Measurements from ENCODE around the gene MFSD6. TPM values are rescaled to one million over a fixed set of nuclear protein-coding genes. Genes with fewer than 3 reads are reported as not detected.

MFSD6 gene
- total and polyA plus RNA-seq, 2 experiments from 2014 or later: 0.62 to 1.5 TPM

DNA sequence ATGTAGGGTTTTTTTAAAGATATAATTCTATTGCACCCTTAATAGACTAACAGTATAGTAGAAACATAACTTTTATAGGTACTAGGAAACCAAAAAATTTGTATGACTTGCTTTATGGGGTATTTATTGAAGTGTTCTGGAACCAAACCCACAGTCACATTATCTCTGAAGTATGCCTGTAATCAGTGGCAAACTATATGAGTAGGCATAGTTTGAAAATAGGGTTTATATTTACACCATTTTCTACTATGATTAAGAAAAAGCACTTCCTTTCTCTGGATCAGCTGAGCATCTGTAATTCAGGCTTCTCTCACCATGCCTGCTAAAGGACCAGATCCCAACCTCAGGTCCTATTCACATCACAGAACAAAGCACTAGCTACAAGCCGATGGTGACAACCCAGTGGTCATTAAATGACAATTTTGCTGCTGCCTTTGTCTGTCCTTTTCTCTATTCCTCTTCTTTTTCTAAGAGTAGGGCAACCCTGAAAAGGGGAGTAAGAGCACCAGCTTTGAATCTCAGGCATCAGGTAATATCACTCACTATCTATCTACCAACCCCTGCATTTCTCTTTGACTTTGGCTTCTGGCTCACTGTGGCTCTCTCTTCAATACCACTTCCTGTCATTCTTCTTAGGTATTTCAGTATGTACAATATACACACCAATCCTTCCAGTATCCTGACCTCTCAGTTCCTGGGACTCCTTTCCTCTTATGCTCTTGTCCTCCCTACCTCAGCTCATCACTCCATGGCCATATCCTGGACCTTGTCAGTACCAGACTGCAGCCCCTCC, 112.0 kb downstream of the MFSD6 start:
- H3K27me3 ChIP-seq: no peaks in the 10 kb centered on the region
- H3K36me3 ChIP-seq: no peaks in the 10 kb centered on the region
- no peak overlapping the region for H3K4me3 ChIP-seq
- no peak overlapping the region for H3K27ac ChIP-seq
- no peaks in the 10 kb centered on the region for H3K4me1 ChIP-seq (ENCODE audit: low read depth)
- H3K9me3 ChIP-seq (ENCODE audit: low read depth): no peaks in the 10 kb centered on the region
- DNase-seq (ENCODE audit: low read depth in 1 of 2, low spot score in 1 of 2): no peak
- TF ChIP-seq, protein P1, sequence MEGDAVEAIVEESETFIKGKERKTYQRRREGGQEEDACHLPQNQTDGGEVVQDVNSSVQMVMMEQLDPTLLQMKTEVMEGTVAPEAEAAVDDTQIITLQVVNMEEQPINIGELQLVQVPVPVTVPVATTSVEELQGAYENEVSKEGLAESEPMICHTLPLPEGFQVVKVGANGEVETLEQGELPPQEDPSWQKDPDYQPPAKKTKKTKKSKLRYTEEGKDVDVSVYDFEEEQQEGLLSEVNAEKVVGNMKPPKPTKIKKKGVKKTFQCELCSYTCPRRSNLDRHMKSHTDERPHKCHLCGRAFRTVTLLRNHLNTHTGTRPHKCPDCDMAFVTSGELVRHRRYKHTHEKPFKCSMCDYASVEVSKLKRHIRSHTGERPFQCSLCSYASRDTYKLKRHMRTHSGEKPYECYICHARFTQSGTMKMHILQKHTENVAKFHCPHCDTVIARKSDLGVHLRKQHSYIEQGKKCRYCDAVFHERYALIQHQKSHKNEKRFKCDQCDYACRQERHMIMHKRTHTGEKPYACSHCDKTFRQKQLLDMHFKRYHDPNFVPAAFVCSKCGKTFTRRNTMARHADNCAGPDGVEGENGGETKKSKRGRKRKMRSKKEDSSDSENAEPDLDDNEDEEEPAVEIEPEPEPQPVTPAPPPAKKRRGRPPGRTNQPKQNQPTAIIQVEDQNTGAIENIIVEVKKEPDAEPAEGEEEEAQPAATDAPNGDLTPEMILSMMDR (IDR thresholded peaks at IDR 0.05; ENCODE audit: low read depth, low read length): no peak

DNA sequence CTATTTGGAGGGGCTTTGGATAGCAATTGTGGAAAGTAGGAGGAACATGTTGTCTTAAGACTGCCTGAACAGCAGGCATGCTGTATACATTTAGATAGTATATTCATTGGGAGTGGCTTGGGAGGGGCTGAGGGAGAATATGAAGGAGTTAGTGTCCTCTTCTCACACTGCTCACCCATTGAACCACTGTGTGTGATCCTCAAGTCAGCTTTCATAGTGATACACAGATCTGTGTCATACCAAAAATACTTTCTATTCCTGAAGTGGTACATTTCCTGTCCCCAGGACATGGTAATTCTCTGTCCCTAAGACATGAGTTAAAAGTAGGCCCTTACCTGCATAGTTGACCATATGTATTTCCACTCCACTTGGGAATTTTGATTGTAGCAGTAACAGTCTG, 116.8 kb downstream of the MFSD6 start:
- DNase-seq (ENCODE audit: low read depth in 1 of 2, low spot score in 1 of 2): no peak
- TF ChIP-seq, protein P1 (IDR thresholded peaks at IDR 0.05; ENCODE audit: low read depth, low read length): no peak
- no peak overlapping the region for H3K27ac ChIP-seq
- no peaks in the 10 kb centered on the region for H3K27me3 ChIP-seq
- H3K36me3 ChIP-seq: no peaks in the 10 kb centered on the region
- no peaks in the 10 kb centered on the region for H3K9me3 ChIP-seq (ENCODE audit: low read depth)
- H3K4me3 ChIP-seq: no peak overlapping the region
- H3K4me1 ChIP-seq (ENCODE audit: low read depth): no peaks in the 10 kb centered on the region

DNA sequence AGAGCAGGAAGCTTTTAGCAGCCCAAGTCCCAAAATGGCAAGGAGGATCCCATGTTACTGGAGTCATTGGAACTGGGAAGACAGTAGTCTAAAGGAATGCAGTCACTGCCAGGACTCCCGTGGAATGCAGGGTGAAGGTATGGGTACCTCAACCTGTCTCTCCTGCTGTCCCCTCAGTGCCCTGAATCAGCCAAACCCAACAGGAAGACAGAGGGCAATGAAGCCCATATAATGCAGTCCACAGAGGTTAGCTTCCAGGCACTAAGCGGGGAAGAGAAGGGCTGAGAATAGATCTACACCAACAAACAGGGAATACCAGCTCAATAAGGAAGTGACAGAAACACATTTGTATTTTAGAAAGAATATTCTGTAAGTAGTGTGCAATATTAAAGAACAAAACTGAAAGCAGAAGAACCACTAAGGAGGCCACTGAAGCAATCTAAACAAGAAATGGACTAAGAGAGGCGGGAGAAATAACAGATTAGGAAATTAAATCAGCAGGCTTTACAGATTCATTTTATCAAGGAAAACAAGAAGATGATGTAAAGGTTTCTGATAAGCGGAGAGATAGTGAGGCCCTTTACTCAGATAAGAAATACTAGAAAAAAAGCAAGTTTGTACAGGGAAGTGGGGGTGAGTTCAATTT, 118.1 kb downstream of the MFSD6 start:
- TF ChIP-seq, protein P1 (IDR thresholded peaks at IDR 0.05; ENCODE audit: low read depth, low read length): no peak
- no peak overlapping the region for H3K27ac ChIP-seq
- no peak for DNase-seq (ENCODE audit: low read depth in 1 of 2, low spot score in 1 of 2)
- H3K36me3 ChIP-seq: no peaks in the 10 kb centered on the region
- H3K4me1 ChIP-seq (ENCODE audit: low read depth): peaks cover 6% of the 10 kb centered on the region
- no peak overlapping the region for H3K4me3 ChIP-seq
- H3K27me3 ChIP-seq: no peaks in the 10 kb centered on the region
- H3K9me3 ChIP-seq (ENCODE audit: low read depth): no peaks in the 10 kb centered on the region

DNA sequence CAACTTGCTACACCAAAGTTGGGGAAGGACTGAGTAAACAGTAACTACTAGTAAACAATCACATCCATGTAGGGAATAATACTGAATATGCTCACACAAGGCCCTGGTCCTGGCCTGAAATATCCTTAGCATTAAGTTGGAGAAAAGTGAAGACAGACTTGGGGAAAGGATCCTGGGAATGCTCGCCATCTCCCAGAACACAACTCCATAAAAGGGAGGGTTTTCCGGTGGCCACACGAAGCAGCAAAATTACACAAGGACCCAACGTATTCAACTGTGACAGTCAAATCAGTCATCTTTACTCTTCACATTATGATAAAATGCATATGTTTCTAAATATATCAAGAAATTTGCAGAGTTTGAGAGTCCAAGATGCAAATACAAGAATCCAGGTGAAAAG, 119.1 kb downstream of the MFSD6 start:
- no peak overlapping the region for H3K4me3 ChIP-seq
- no peaks in the 10 kb centered on the region for H3K9me3 ChIP-seq (ENCODE audit: low read depth)
- H3K27ac ChIP-seq: no peak overlapping the region
- no peaks in the 10 kb centered on the region for H3K36me3 ChIP-seq
- DNase-seq (ENCODE audit: low read depth in 1 of 2, low spot score in 1 of 2): no peak
- no peaks in the 10 kb centered on the region for H3K27me3 ChIP-seq
- TF ChIP-seq, protein P1 (IDR thresholded peaks at IDR 0.05; ENCODE audit: low read depth, low read length): no peak
- peaks cover 12% of the 10 kb centered on the region for H3K4me1 ChIP-seq (ENCODE audit: low read depth)

DNA sequence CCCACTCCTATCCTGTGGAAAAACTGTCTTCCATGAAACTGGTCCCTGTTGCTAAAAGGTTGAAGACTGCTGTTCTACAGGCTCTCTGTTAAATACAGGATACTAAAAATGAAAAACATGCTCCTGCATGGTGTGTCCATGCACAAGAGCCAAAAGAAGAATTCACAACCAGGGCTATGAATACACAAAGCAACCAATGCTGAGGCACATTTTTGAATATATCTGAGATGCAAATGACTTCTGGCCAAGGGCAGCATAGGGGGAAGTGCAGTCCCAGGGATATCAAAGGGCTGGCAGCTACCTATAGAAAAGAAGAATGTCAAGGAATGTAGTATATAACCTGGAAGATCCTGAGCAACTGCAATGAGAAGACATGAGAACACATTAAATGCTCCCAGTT, 119.8 kb downstream of the MFSD6 start:
- Histone ChIP-seq H3K36me3 (no peaks in the 10 kb centered on the region), H3K27me3 (no peaks in the 10 kb centered on the region), H3K27ac (no peak overlapping the region), H3K9me3 (ENCODE audit: low read depth) (no peaks in the 10 kb centered on the region), H3K4me1 (ENCODE audit: low read depth) (peaks cover 12% of the 10 kb centered on the region), H3K4me3 (no peak overlapping the region)
- no peak for DNase-seq (ENCODE audit: low read depth in 1 of 2, low spot score in 1 of 2)
- TF ChIP-seq, protein P1 (IDR thresholded peaks at IDR 0.05; ENCODE audit: low read depth, low read length): no peak
